GM18519 (cell line): ENCODE data around the gene MRPS2.
"Not testable (repeated sequence)": the region's sequence is repeated elsewhere in the genome, so short reads cannot be mapped to it uniquely, and the experiment has no call there.

Experiments used
- ATAC-seq: cut with Tn5 transposase; IDR thresholded peaks from one replicate; pipeline ENCODE4 v1.9.1; 2021; ENCODE audit warnings: mild to moderate bottlenecking, moderate library complexity; ENCODE audit not compliant: unreplicated experiment, low FRiP score

MRPS2 gene

DNA sequence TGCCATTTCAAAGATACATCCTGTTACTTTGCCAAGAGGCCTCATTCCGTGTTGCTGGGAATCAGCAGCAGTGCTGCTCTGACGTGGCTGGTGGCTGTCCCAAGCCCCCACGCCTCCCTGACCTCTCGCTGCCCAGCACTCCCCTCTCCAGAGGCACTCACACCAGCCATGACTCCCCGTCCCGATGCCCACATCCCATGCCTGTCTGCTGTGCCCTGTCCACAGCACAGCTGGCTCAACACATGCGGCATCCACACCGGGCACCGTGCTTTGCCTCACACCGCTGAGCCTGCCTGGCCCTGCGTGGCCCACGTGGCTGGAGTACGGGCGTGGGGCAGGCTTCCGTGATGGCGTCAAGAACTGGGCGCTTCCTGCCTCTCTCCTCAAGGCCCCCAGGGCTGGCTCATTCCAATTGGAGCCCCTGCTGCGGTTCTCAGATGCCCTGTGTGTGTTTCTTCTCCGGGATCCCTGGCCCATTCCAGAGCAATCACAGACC, 12.9 kb downstream of the MRPS2 start:
- no peak for ATAC-seq

DNA sequence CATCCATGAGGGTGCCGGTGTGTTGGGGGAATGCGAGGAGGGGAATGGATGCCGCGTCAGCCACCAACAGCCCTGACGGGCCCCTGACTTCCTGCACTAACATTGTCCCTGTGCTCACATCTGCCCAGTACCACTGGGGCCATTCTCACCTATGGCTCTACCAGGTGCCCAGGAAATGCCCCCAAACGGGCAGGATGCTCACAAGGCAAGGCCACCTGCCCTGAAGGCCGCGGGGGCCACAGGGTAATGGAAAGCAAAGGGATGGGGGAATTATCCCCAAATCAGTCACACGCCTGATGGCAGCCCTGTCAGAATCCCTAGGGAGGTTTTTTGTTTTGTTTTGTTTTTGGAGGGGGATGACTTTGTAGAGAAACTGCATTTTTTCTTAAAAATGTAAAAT, 13.4 kb downstream of the MRPS2 start:
- not testable (repeated sequence) for ATAC-seq

DNA sequence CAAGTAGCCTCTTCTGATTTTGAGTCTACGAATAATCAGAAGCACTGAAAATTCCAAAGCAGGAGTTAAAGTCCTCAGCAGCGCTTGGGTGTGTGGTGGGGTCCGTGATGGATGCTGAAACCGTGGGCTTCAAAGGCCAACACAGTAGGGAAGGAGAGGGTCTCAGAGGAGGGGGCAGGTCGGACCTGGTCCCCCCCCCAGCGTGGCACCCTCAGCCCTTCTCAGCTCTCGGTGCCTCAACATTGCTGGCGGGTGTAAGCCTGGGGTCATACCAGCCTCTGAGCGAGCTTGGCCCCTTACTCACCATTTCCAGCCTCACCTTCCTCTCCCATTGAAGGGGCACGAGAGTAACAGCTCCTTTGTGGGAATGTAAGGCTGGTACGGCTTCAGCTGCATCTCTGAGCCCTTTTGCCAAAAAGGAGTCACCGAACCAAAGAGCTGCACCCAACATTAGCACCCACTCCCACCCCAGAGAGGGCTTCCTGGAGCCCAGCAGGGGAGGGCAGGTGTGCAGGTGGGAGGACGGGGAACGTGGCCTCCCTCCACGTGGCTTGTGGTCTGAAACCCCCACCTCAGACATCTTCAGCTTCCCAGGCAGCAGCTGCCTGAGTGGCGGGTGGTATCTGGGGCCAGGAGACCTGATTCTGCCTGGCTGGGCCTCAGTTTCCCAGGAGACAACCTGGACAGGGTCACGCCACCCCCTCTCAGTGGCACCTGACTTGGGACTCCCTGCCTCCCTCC, 14.0 kb downstream of the MRPS2 start:
- ATAC-seq = no peak

DNA sequence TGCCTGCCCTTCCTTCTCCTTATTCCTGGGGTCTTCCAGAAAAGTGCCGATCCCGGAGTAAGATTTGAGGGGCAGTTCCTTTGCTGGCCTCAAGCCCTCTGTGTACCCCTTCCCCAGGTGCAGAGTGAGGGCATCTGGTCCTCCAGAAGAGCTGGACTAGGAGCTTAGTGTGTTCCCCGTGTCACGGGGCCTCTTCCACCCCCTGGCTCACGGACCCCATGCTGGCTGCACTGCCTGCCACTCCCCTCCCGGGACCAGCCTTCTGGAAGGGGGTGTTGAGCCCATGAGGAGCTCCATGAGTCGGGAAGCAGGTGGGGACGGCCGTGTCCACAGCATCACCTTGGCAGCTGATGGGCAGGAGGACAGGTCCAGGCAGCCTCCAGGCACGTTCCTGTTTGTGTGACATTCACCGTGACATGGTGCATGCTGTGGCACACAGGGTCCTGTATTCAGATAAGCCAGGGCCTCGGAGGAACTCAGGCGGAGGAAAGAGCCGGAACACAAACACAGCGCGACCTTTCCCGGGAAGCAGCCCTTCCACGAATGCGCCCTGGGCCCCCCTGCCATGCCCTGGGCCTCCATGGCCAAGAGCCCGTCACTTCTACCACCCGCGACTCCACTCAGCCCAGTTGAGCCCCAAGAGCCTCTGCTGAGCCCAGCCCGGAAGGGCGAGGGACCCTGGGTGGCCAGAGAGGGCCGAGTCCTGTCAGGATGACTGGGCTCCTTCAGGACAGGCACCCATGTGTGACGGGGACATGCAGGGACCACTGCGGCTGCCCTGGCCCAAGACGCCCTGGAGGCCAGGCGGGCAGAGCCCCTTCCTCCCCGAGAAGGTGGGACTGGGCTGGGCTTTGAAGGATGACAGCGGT, 14.8 kb downstream of the MRPS2 start:
- no peak for ATAC-seq

DNA sequence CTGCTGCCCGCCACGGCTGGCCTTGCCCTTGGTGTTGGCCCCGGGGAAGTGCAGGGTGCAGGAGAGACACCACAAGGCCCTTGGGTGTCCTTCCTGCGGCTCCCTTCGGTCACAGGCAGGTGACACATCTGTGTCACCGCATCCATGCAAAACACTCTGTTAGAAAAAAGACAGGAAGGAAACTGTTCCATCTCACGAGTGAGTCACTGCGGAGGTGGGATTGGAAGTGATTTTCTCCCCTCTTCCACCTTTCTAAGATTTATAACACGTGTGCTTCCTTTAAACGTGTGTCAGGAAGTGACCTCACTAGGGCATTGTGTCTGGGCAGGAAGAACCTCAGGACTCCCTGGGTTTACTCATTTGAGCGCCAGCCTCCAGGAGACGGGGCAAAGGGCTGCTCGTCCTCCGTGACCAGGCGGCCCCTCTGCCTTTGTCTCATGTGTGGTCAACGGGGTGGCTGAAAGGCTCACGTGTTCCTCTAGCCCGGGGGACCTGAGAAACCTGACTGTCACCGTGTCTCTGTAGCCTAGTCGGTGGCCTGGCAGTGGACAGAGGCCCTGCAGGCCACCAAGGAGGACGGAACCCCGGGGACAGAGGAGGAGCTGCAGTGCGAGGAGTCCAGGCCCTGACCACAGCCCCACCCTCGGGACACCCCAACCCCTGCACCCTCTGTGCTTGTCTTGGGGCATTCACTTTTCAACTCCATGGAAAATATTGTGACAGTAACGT, 15.8 kb downstream of the MRPS2 start:
- ATAC-seq = no peak

DNA sequence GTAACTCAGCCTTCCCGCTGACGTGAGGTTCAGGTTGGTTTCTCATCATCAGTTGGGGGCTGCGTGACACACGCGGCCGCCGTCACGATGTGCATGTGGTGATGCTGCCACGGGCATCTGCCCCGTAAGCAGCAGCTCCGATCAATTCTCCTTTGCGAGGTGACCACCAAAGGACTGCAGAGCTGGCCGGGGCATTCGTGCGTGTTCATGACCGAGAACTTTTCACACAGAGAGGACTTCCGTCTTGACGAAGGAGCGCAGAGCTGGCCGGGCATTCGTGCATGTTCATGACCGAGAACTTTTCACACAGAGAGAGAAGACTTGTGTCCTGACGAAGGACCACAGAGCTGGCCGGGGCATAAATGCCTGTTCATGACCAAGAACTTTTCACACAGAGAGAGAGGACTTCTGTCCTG, 16.9 kb downstream of the MRPS2 start:
- no peak for ATAC-seq

DNA sequence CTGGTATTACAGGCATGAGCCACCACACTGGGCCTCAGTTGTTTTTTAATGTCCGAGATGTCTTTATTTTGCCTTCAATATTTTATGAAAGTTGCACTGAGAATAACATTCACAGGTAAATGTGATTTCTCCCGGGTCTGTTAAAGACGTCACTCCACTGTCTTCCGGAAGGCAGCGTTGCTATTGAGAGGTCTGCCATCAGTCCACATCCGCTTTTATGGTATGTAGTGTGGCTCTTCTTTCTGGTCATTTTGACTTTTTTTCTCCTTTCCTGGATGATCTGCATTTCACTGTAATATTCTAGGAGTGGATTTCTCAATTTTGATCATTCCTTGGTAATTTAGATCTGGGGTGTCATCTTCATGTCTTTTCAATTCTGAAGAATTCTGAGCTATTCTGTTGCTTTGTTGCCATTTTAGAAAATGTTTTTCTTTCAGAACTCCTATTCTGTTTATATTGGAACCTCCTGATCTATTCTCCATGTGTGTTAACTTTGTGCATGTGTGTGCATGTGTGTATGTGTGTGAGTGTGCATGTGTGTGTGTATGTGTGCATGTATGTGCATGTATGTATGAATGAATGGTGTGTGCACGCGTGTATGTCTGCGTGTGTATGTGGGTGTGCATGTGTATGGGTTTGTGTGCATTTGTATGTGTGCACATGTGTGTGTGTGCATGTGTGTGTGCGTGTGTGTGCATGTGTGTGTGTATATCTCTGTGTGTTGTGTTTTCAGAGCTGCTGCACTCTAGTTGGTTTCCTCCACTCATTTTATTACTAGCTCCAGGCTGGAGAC, 18.9 kb downstream of the MRPS2 start:
- no peak for ATAC-seq

DNA sequence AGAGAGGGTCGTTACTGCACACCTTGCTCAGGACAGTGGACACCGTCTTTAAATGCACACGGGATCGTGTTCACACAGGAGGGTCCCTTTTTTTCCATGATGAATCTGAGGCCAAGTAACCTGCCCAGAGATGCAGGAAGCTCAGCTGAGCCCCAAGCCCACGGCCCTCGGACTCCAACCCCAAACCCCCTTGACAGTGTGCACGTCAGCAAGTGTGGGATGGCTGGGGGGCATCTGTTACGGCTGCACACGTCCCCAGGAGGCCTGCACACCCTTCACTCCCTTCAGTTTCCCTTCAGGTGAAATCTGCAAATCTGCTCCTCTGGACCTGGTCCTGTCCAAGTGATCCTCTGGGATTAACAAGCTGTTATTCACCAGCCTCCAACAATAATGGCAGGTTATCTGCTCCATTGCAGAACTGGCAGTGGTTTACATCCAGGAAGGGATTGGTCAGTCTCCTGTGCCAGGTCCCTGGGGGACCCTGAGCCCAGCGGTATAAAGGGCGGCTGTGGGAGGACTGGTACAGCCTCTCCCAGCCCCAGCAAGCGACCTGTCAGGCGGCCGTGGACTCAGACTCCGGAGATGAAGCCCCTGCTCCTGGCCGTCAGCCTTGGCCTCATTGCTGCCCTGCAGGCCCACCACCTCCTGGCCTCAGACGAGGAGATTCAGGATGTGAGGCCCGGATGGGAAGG, 20.6 kb downstream of the MRPS2 start, which contains the start of gene LCN1:
LCN1 (plus strand) TSS at position 525 of the 692 bp plus-strand sequence; CDS start at position 583, 58 bp downstream.
- ATAC-seq = no peak

DNA sequence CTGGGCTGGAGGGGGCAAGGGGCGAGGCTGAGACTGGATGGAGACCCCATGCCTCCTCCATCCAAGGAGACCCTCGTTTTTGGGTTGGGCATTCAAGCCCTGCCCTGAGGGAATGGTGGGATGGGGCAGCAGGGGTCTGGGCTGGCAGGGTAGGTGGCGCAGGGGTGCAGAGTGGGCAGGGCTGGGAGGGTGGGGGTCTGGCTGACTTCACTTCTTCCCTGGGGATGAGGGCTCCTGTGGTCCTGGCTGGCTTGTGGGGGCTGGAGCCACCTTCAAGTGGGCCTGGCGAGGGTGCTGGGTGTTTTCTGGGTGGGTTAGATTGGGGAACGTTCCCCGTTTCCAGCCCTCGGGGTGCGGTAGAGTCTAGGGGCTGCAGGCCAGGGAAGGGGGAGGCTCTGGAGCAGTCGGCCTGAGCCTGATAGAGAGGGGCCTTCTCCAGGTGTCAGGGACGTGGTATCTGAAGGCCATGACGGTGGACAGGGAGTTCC, 21.2 kb downstream of the MRPS2 start:
- ATAC-seq = no peak

DNA sequence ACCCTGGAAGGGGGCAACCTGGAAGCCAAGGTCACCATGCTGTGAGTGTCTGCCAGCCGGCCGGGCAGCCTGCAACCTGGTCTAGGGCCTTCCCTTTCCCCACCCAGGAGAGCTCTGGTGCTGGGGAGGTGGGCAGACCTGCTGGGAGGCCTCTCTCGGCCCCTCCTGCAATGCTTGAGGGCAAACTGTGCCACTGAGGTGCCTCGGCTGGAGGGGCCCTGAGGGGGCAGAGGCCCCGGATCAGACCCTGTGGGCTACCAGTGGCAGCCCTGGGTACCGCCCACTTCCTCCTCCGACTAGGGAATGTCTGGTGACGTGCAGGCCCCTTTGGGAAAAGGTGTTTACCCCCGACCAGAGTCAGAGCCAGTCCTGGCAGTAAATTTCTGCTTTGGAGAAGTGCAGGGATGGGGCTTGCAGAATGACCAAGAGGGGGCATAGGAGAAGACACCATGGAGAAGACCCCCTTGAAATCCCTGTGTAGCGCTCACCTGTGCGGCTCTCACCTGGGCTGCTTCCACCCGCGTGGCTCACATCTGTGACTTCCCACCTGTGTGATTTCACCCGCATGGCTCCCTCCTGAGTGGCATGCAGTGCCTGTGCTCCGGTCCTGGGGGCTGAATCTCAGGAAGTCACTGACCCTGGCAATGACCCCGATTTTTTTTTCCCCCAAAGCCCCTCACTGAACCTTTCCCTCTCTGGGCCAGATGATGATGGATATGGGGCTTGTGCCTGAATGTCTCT, 21.8 kb downstream of the MRPS2 start:
- ATAC-seq = no peak

DNA sequence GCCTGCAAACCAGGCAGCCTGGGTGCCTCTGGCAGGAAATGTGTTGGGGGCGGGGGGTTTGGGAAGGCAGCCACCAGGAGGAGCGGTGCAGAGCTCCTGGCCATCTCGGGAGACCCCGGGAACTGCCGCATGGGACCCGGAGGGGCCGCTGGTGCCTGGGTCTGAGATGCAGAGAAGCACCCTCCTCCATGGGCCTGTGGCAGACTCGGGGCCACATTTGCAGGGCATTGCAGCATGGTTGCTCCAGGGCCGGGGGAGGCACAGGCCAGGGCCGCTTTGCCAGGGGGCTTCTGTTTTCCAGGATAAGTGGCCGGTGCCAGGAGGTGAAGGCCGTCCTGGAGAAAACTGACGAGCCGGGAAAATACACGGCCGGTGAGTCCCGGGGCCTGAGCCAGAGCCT, 22.4 kb downstream of the MRPS2 start:
- no peak for ATAC-seq

DNA sequence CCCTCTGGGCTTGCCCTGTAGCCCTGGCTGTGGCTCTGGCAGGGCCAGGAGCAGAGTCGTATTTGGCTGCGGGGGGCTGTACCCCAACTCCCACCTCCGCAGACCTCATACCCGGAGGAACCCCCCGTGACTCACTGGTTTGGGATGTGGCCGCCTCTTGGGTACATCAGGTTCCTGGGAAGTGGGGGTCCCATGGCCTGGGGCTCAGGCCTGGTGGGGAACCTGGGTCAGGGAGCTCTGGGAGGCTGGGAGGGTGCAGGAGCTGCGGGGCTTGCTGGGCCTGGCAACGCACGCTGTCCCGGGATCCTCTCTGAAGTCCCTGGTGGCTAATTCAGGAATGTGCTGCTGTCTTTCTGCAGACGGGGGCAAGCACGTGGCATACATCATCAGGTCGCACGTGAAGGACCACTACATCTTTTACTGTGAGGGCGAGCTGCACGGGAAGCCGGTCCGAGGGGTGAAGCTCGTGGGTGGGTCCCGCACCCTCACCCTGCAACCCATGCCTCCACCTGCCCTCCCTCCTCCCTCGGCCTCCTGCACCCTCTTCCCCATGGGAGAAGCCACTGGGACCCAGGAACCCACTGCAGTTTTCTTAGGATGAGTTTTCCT, 23.1 kb downstream of the MRPS2 start:
- no peak for ATAC-seq

DNA sequence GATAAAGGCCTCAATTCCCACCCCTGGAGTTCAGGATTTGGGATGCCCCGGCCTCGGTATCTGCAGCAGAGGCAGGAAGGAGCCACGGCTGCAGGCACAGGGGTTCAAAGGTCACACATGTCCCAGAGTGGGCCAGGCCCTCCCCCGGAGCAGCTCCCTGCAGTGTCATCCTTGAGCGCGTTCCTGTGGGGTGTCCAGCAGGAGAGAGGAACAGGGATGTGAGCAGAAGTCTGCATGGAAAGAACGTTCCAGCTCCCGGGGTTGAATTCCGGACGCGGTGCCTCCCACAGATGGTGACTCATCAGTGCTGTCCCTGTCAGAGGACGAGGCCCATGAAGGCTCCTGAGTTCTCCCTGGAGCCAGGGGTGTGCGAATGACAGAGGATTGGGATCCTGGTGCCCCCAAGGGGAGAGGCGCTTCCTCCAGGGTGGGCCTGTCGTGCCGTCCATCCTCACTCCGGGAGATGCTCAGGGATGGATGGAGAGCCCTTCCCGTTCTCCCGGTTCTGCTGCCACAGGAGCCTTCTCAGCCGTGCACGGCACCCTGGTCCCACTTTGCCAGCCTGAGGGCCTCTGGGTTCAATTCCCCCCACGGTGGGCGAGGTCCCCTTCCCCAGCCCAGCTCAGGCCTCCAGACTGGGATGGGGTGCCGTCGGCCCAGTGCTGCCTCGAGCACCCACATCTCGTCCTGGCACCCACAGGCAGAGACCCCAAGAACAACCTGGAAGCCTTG, 23.8 kb downstream of the MRPS2 start:
- no peak for ATAC-seq

DNA sequence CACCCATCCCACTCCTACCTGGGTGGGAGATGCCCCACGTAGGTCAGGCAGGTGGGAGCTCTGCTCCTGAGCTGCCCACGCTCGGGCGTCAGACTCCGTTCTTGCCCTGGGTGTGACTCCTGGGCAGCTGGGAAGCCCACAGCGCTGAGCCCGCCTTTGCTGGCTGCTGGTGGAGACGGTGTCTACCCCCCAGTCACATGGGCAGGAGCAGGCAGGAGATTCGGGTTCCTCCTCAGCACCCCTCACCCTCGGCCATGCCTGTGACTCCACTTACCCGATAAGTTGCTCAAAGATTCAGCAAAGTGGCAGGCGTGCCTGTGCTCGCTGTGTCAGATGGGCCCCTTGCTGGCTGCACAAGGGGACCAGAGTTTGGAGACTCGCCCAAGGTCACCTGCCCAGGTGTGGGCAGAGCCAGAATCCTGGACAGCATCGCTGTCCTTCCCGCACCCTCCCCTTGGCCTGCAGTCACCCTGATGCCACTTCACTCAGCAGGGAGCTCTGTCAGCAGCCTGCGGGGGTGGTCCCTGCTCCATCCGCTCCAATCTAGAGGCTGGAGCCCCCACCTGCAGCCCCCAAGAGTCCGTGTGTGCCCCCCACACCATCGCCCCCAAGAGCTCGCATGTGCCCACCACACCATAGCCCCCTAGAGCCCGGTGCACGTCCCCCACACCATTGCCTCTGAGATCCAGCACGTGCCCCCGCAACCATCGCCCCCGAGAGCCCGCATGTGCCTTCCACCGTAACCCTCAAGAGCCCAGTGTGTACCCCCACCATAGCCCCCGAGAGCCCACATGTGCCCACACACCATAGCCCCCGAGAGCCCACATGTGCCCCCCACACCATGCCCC, 25.0 kb downstream of the MRPS2 start:
- no peak for ATAC-seq

DNA sequence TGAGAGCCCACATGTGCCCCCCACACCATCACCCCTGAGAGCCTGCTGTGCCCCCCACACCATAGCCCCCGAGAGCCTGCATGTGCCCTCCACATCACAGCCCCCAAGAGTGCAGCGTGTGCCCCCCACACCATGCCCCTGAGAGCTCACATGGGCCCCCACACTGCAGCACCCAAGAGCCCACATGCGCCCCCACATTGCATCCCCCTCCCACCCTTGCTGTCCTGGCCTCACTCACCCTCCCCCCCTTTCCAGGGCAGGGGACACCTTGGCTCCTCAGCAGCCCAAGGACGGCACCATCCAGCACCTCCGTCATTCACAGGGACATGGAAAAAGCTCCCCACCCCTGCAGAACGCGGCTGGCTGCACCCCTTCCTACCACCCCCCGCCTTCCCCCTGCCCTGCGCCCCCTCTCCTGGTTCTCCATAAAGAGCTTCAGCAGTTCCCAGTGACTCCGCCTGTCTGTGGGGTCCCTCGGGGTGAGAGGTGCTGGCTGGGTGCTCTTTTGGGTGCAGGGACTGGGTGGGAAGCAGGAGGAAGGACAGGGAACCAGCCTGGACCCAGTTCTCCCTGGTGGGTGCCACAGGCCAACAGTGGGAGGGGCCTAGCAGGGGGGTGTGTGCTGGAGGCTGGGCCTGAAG, 25.7 kb downstream of the MRPS2 start:
- no peak for ATAC-seq
